ENCODE measurements around the gene USF3.

DNA sequence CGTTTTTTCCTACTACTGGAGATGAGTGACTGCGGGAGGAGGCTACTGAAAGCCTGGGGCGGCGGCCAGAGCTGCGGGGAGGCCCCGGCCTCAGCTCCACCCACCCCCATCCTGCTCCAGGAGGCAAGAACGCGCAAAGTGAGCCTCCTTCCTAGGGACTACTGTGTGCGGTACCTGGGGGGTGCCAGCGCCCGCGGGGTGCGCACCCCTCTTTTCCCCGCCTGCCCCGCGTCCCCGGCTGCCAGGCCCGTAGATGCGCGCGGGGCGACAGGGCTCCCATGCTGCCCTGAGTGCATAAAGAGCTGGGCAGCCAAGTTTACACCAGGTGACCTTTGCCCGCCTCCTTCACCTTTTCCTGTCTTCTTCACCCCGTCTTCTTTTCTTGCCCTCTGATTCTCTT lies 2.5 kb upstream of the USF3 start:
- TF ChIP-seq POLR2A (IDR thresholded peaks at IDR 0.05) = no peak
- TF ChIP-seq, protein P1, sequence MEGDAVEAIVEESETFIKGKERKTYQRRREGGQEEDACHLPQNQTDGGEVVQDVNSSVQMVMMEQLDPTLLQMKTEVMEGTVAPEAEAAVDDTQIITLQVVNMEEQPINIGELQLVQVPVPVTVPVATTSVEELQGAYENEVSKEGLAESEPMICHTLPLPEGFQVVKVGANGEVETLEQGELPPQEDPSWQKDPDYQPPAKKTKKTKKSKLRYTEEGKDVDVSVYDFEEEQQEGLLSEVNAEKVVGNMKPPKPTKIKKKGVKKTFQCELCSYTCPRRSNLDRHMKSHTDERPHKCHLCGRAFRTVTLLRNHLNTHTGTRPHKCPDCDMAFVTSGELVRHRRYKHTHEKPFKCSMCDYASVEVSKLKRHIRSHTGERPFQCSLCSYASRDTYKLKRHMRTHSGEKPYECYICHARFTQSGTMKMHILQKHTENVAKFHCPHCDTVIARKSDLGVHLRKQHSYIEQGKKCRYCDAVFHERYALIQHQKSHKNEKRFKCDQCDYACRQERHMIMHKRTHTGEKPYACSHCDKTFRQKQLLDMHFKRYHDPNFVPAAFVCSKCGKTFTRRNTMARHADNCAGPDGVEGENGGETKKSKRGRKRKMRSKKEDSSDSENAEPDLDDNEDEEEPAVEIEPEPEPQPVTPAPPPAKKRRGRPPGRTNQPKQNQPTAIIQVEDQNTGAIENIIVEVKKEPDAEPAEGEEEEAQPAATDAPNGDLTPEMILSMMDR (IDR thresholded peaks at IDR 0.05) = no peak

All from stomach (tissue), 4 donors.